PC-9 (cell line): Measurements from ENCODE around the gene PLA2G4A. TPM values are rescaled to one million over a fixed set of nuclear protein-coding genes. Genes with fewer than 3 reads are reported as not detected.
A peak's percentile ranks its signal among the peaks of the same experiment; 100 is the strongest.

Experiments
- BruUV-seq: library from RNA; stranded (reverse); fragments of 400-500 nt; replicated peaks from 2 replicates; lab custom pipeline; 2021; lab: Mats Ljungman, UMichigan
- CTCF ChIA-PET: fragments of 300-600 bp; sonication (Branson Sonifier 250); formaldehyde crosslinking; loops from one replicate; lab custom pipeline; 2022; ENCODE audit warnings: antibody characterized with exemption; lab: Charles Lee
- POLR2A ChIA-PET: fragments of 300-600 bp; sonication (Branson Sonifier 250); formaldehyde crosslinking; loops from one replicate; lab custom pipeline; 2022; ENCODE audit warnings: antibody characterized with exemption; ENCODE audit not compliant: unreplicated experiment; lab: Charles Lee
- DNase-seq, 2 experiments: peaks; one replicate each; pipeline versions ENCODE4 v3.0.0 to v3.0.0-alpha.2; 2015 to 2022; ENCODE audit warnings: mixed read lengths in 1 of 2
- H2AFZ ChIP-seq: fragments of 200-600 bp; sonication (generic); 2 replicates; pipeline ENCODE4 v1.8.1; 2017; ENCODE audit warnings: antibody characterized with exemption
- H3F3A ChIP-seq: fragments of 200-600 bp; sonication (generic); 2 replicates; pipeline ENCODE4 v1.8.1; 2017; ENCODE audit warnings: antibody characterized with exemption, mild to moderate bottlenecking, low read depth; ENCODE audit not compliant: insufficient read depth
- H3K27ac ChIP-seq: fragments of 200-600 bp; sonication (generic); 2 replicates; pipeline ENCODE4 v1.6.1; 2016; ENCODE audit warnings: mixed run types
- H3K27me3 ChIP-seq: fragments of 200-600 bp; sonication (generic); 2 replicates; pipeline ENCODE4 v1.6.1; 2016; ENCODE audit warnings: low read depth, mixed run types; ENCODE audit not compliant: insufficient read depth
- H3K36me3 ChIP-seq: fragments of 200-600 bp; sonication (generic); 2 replicates; pipeline ENCODE4 v1.6.1; 2016; ENCODE audit warnings: low read depth, mixed run types
- H3K4me1 ChIP-seq: fragments of 200-600 bp; sonication (generic); replicated peaks from 2 replicates; pipeline ENCODE4 v1.6.1; 2016; ENCODE audit warnings: mixed run types; ENCODE audit not compliant: insufficient read depth
- H3K4me2 ChIP-seq: fragments of 200-600 bp; sonication (generic); 2 replicates; pipeline ENCODE4 v1.6.1; 2017; ENCODE audit warnings: mixed run types
- H3K4me3 ChIP-seq: fragments of 200-600 bp; sonication (generic); 2 replicates; pipeline ENCODE4 v1.6.1; 2016; ENCODE audit warnings: mixed run types
- H3K79me2 ChIP-seq: fragments of 200-600 bp; sonication (generic); 2 replicates; pipeline ENCODE4 v1.6.1; 2017; ENCODE audit warnings: low read depth, mixed run types
- H3K9me2 ChIP-seq: fragments of 200-600 bp; sonication (generic); 2 replicates; pipeline ENCODE4 v1.8.1; 2017; ENCODE audit warnings: mild to moderate bottlenecking; ENCODE audit not compliant: insufficient read depth
- H3K9me3 ChIP-seq: fragments of 200-600 bp; sonication (generic); 2 replicates; pipeline ENCODE4 v1.8.1; 2016; ENCODE audit warnings: low read depth; ENCODE audit not compliant: insufficient read depth
- H4K20me1 ChIP-seq: fragments of 200-600 bp; sonication (generic); 2 replicates; pipeline ENCODE4 v1.8.1; 2017; ENCODE audit not compliant: insufficient read depth
- CTCF ChIP-seq: fragments of 200-600 bp; sonication (generic); conservative IDR thresholded peaks from 2 replicates; pipeline ENCODE4 v1.6.1; 2017; ENCODE audit warnings: mixed run types, antibody characterized with exemption, mild to moderate bottlenecking, moderate library complexity
- EZH2 ChIP-seq: fragments of 200-600 bp; sonication (generic); IDR thresholded peaks from 2 replicates; pipeline ENCODE4 v1.8.0; 2017; ENCODE audit warnings: antibody characterized with exemption, low read depth
- intact Hi-C: fragments of 100-400 bp; cut with micrococcal nuclease; formaldehyde crosslinking; loops from one replicate; pipeline ENCODE4 v1.10.0; 2022; ENCODE audit not compliant: unreplicated experiment
- total RNA-seq: library from RNA; stranded (reverse); gene quantifications from 2 replicates; pipeline ENCODE4 v1.2.3, GENCODE V29; 2021

Gene PLA2G4A
- total RNA-seq, 1 experiment from 2014 or later, result 3.3 TPM

GRCh38 chr1:186837806-186838205, 9.1 kb downstream of the PLA2G4A start:
- Histone ChIP-seq H3F3A (no peaks in the 10 kb centered on the region), H3K9me2 (no peaks in the 10 kb centered on the region), H3K4me3 (no peak overlapping the region), H3K36me3 (no peaks in the 10 kb centered on the region), H3K4me2 (no peak overlapping the region), H3K79me2 (no peaks in the 10 kb centered on the region), H3K27ac (no peak overlapping the region), H4K20me1 (no peaks in the 10 kb centered on the region), H3K9me3 (no peaks in the 10 kb centered on the region), H3K27me3 (no peaks in the 10 kb centered on the region), H2AFZ (no peak overlapping the region), H3K4me1 (no peaks in the 10 kb centered on the region)
- BruUV-seq, result no TSS peak
- intact Hi-C loops, result no loop called here
- ChIA-PET POLR2A (no interaction called here), CTCF (no interaction called here)
- DNase-seq, result no peak
- no peak for TF ChIP-seq CTCF
- TF ChIP-seq EZH2, result no peak

GRCh38 chr1:186838380-186839040, 9.8 kb downstream of the PLA2G4A start:
- BruUV-seq, result no TSS peak
- peak overlapping the region; percentile 13; the same call in 1 of the 2 replicates for H2AFZ ChIP-seq
- no peak overlapping the region for H3K4me3 ChIP-seq
- DNase-seq, result no peak
- H3K4me2 ChIP-seq, result no peak overlapping the region
- no peaks in the 10 kb centered on the region for H3K36me3 ChIP-seq
- no peaks in the 10 kb centered on the region for H3K9me3 ChIP-seq
- CTCF ChIA-PET, result no interaction called here
- TF ChIP-seq CTCF (no peak), EZH2 (no peak)
- H3K79me2 ChIP-seq, result no peaks in the 10 kb centered on the region
- H4K20me1 ChIP-seq, result no peaks in the 10 kb centered on the region
- POLR2A ChIA-PET, result no interaction called here
- no peaks in the 10 kb centered on the region for H3K9me2 ChIP-seq
- H3K27me3 ChIP-seq, result no peaks in the 10 kb centered on the region
- intact Hi-C loops, result no loop called here
- no peaks in the 10 kb centered on the region for H3K4me1 ChIP-seq
- H3K27ac ChIP-seq, result no peak overlapping the region
- no peaks in the 10 kb centered on the region for H3F3A ChIP-seq

- Histone ChIP-seq H3K27ac (no peak overlapping the region), H3K9me2 (no peaks in the 10 kb centered on the region), H3K36me3 (no peaks in the 10 kb centered on the region), H3K4me1 (no peaks in the 10 kb centered on the region), H4K20me1 (no peaks in the 10 kb centered on the region), H3K4me3 (no peak overlapping the region), H3K79me2 (no peaks in the 10 kb centered on the region), H3K27me3 (no peaks in the 10 kb centered on the region), H3K4me2 (no peak overlapping the region), H2AFZ (peak overlapping the region; percentile 13; the same call in 1 of the 2 replicates), H3K9me3 (no peaks in the 10 kb centered on the region), H3F3A (no peaks in the 10 kb centered on the region)
- no TSS peak for BruUV-seq
- intact Hi-C loops, result no loop called here
- POLR2A ChIA-PET, result no interaction called here
- no peak for DNase-seq
- TF ChIP-seq EZH2 (no peak), CTCF (no peak)
- CTCF ChIA-PET, result no interaction called here
Measured at GRCh38 chr1:186839041-186839400, 10.3 kb downstream of the PLA2G4A start.
